Stimulated activated CD8-positive, alpha-beta memory T cell treated with anti-CD3 and anti-CD28 coated beads, Interleukin-7, amount 100 ng/mL, for 48 hours (primary cell): ENCODE data around the gene C6orf141.

ENCODE experiments used
- DNase-seq, 2 donors: peaks; one replicate each; pipeline ENCODE4 v3.0.0-alpha.2; 2020; ENCODE audit warnings: low read depth in 1 of 2; ENCODE audit errors: extremely low read depth in 1 of 2

Gene C6orf141

GRCh38 chr6:49550492-49551077 is at the start of gene C6orf141:
Gene C6orf141, plus strand, starts transcription at chr6:49550668. Its CDS starts 125 bp downstream, at chr6:49550793.
- DNase-seq: peak in 1 of 2 donors; percentile 14

- no peak for DNase-seq
These were observed 45.8 kb upstream of the C6orf141 start for GRCh38 chr6:49504666-49505065.

- DNase-seq: no peak
These were observed 43.8 kb upstream of the C6orf141 start for GRCh38 chr6:49506569-49507111.

GRCh38 chr6:49509342-49509741 is 41.1 kb upstream of the C6orf141 start:
- no peak for DNase-seq

- DNase-seq: no peak
These were observed 37.1 kb upstream of the C6orf141 start for GRCh38 chr6:49513153-49513989.

GRCh38 chr6:49514571-49515484 is 35.6 kb upstream of the C6orf141 start:
- no peak for DNase-seq

- DNase-seq: no peak
These were observed 34.9 kb upstream of the C6orf141 start for GRCh38 chr6:49515485-49516146.

GRCh38 chr6:49516147-49516505 is 34.3 kb upstream of the C6orf141 start:
- DNase-seq: no peak

GRCh38 chr6:49517919-49518318 is 32.5 kb upstream of the C6orf141 start:
- no peak for DNase-seq

- DNase-seq: no peak
These were observed 30.8 kb upstream of the C6orf141 start for GRCh38 chr6:49519660-49520059.

- no peak for DNase-seq
These were observed 27.5 kb upstream of the C6orf141 start for GRCh38 chr6:49522710-49523593.

GRCh38 chr6:49523901-49524300 is 26.6 kb upstream of the C6orf141 start:
- DNase-seq: no peak

GRCh38 chr6:49524541-49524940 is 25.9 kb upstream of the C6orf141 start:
- DNase-seq: no peak

- no peak for DNase-seq
These were observed 23.9 kb upstream of the C6orf141 start for GRCh38 chr6:49526598-49526997.

- no peak for DNase-seq
These were observed 23.1 kb upstream of the C6orf141 start for GRCh38 chr6:49527320-49527719.

GRCh38 chr6:49528571-49528970 is 21.9 kb upstream of the C6orf141 start:
- DNase-seq: no peak

GRCh38 chr6:49530141-49530776 is 20.2 kb upstream of the C6orf141 start:
- DNase-seq: no peak

GRCh38 chr6:49531774-49532569 is 18.5 kb upstream of the C6orf141 start:
- DNase-seq: no peak
